Upper lobe of left lung (tissue), 6 donors: ENCODE measurements around the gene CCDC192. TPM values are rescaled to one million over a fixed set of nuclear protein-coding genes. Genes with fewer than 3 reads are reported as not detected.

ENCODE experiments used
- ATAC-seq, 2 donors: fragments of 200-7000 bp; cut with Tn5 transposase; one replicate each; pipeline ENCODE4 v1.9.1; 2022; ENCODE audit warnings: mild to moderate bottlenecking in 2 of 2, moderate library complexity in 2 of 2; ENCODE audit not compliant: low FRiP score in 2 of 2
- DNase-seq, 2 donors: peaks; one replicate each; pipeline ENCODE4 v3.0.0-alpha.2; 2019 to 2020
- H3K27ac ChIP-seq, 4 donors: fragments of 200-600 bp; sonication (generic); one replicate each; pipeline ENCODE4 v1.5.1; 2016 to 2019
- H3K27me3 ChIP-seq, 4 donors: fragments of 200-600 bp; sonication (generic); one replicate each; pipeline ENCODE4 v1.5.1; 2017 to 2019
- H3K36me3 ChIP-seq, 4 donors: fragments of 200-600 bp; sonication (generic); one replicate each; pipeline ENCODE4 v1.5.1; 2016 to 2019
- H3K4me1 ChIP-seq, 4 donors: fragments of 200-600 bp; sonication (generic); one replicate each; pipeline ENCODE4 v1.5.1; 2018 to 2019
- H3K4me3 ChIP-seq, 4 donors: fragments of 200-600 bp; sonication (generic); one replicate each; pipeline ENCODE4 v1.5.1; 2017 to 2019; ENCODE audit warnings: mild to moderate bottlenecking in 2 of 4, moderate library complexity in 1 of 4
- H3K9me3 ChIP-seq, 4 donors: fragments of 200-600 bp; sonication (generic); one replicate each; pipeline ENCODE4 v1.5.1; 2018 to 2019
- EP300 ChIP-seq, 4 donors: sonication (generic); formaldehyde crosslinking; IDR thresholded peaks; one replicate each; pipeline ENCODE4 v1.5.1; 2017; ENCODE audit warnings: antibody characterized with exemption in 4 of 4, control low read depth in 2 of 4
- POLR2A ChIP-seq, 4 donors: fragments of 450-650 bp; IDR thresholded peaks; one replicate each; pipeline ENCODE4 v1.5.1; 2016 to 2017; ENCODE audit warnings: antibody characterized with exemption in 4 of 4, mild to moderate bottlenecking in 2 of 4
- POLR2AphosphoS5 ChIP-seq, 2 donors: sonication (generic); formaldehyde crosslinking; IDR thresholded peaks; one replicate each; pipeline ENCODE4 v1.5.1; 2017; ENCODE audit warnings: antibody characterized with exemption in 2 of 2
- WGBS, 2 donors: methylation state at CpG; one replicate each; pipeline ENCODE4 v1.1.5; 2017 to 2018; 5-methylcytosine and 5-hydroxymethylcytosine counted together
- total RNA-seq, 6 donors: library from RNA; depleted of rRNA in 4 of 6; stranded (reverse); fragments of >200 nt in 4 of 6; gene quantifications; one replicate each; pipeline versions ENCODE4 v1.1.0 to v1.2.1, GENCODE V29; 2016 to 2021
- TF ChIP-seq, protein P1 (sequence below), 6 experiments: fragments of 450-650 bp in 4 of 6; fragments of 200-600 bp in 2 of 6; sonication (generic) in 2 of 6; IDR thresholded peaks; one replicate each; pipeline ENCODE4 v1.5.1; 2016 to 2019; ENCODE audit warnings: antibody characterized with exemption in 6 of 6
- donor health status: DM: no; HTN: no; CAD: no; lungs with moderate emphysema.
- donor health status: DM: no; HTN: yes; CAD: no; lungs with severe emphysema.

The CCDC192 gene
- total RNA-seq, 6 donors from 2014 or later: 0.76 TPM; not detected in 5

- Histone ChIP-seq H3K4me3 (no peak overlapping the region), H3K27me3 (no peaks in the 10 kb centered on the region), H3K27ac (no peak overlapping the region), H3K36me3 (no peaks in the 10 kb centered on the region), H3K9me3 (peaks cover 6 to 9% (median 9%) of the 10 kb centered on the region in 4 donors), H3K4me1 (no peaks in the 10 kb centered on the region)
- no peak for DNase-seq
- no peak for TF ChIP-seq EP300 (IDR thresholded peaks at IDR 0.05)
- no peak for TF ChIP-seq POLR2AphosphoS5 (IDR thresholded peaks at IDR 0.05)
- TF ChIP-seq, protein P1, sequence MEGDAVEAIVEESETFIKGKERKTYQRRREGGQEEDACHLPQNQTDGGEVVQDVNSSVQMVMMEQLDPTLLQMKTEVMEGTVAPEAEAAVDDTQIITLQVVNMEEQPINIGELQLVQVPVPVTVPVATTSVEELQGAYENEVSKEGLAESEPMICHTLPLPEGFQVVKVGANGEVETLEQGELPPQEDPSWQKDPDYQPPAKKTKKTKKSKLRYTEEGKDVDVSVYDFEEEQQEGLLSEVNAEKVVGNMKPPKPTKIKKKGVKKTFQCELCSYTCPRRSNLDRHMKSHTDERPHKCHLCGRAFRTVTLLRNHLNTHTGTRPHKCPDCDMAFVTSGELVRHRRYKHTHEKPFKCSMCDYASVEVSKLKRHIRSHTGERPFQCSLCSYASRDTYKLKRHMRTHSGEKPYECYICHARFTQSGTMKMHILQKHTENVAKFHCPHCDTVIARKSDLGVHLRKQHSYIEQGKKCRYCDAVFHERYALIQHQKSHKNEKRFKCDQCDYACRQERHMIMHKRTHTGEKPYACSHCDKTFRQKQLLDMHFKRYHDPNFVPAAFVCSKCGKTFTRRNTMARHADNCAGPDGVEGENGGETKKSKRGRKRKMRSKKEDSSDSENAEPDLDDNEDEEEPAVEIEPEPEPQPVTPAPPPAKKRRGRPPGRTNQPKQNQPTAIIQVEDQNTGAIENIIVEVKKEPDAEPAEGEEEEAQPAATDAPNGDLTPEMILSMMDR (IDR thresholded peaks at IDR 0.05): no peak
- TF ChIP-seq POLR2A (IDR thresholded peaks at IDR 0.05): no peak
- ATAC-seq: no peak
These were observed 93.0 kb downstream of the CCDC192 start for GRCh38 chr5:127796211-127796610.

DNA sequence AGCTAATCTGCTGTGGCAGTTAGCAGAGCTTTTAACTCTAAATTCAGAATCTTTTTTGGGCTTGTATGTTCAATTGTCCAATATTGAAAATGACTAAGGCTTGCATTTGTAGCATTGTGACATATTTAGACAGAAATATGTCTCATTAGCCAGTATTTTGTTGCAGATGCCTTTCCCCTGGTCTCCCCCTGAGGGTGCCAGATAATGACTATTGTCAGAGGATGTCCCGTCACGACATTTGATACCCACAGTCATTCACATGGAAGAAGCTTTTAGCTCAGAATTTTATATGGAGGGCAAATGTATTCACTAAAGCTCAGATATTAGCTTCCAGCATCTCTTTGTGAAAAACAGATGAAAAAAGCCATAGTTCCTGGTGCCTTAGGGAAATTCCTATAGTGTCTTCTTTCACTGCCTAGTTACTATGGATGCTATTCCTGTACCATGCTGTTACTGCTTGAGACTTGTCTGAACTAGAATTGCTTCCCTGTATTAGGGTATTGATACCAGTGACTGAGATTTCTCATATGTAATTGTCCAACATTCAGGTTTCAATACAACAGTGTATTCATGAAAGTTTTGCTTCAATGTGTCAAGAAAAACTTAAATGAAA, 96.2 kb downstream of the CCDC192 start:
- Histone ChIP-seq H3K36me3 (no peaks in the 10 kb centered on the region), H3K27me3 (no peaks in the 10 kb centered on the region), H3K9me3 (no peaks in the 10 kb centered on the region), H3K4me1 (peaks cover 0 to 6% (median 3%) of the 10 kb centered on the region in 4 donors), H3K4me3 (no peak overlapping the region), H3K27ac (no peak overlapping the region)
- ATAC-seq (no peak), DNase-seq (no peak)
- WGBS, 2 donors: 87 to 93% methylated on average over 2 of the region's 2 CpGs
- TF ChIP-seq EP300 (IDR thresholded peaks at IDR 0.05) (no peak), POLR2AphosphoS5 (IDR thresholded peaks at IDR 0.05) (no peak)

- Histone ChIP-seq H3K9me3 (no peaks in the 10 kb centered on the region), H3K4me1 (peaks cover 0 to 6% (median 3%) of the 10 kb centered on the region in 4 donors), H3K4me3 (no peak overlapping the region), H3K27me3 (no peaks in the 10 kb centered on the region), H3K27ac (no peak overlapping the region), H3K36me3 (no peaks in the 10 kb centered on the region)
- DNase-seq (no peak), ATAC-seq (no peak)
- 58 to 68% methylated on average over 2 of the region's 2 CpGs for WGBS, 2 donors
- TF ChIP-seq POLR2AphosphoS5 (IDR thresholded peaks at IDR 0.05): no peak
- TF ChIP-seq POLR2A (IDR thresholded peaks at IDR 0.05): no peak
- no peak for TF ChIP-seq EP300 (IDR thresholded peaks at IDR 0.05)
- TF ChIP-seq, protein P1 (IDR thresholded peaks at IDR 0.05): no peak
These were observed 98.7 kb downstream of the CCDC192 start for GRCh38 chr5:127801751-127802476.

- no peaks in the 10 kb centered on the region for H3K27me3 ChIP-seq
- H3K4me3 ChIP-seq: no peak overlapping the region
- H3K27ac ChIP-seq: no peak overlapping the region
- WGBS, 2 donors: 25 to 27% methylated on average over 3 of the region's 3 CpGs
- no peak for ATAC-seq
- DNase-seq: no peak
- TF ChIP-seq, protein P1 (IDR thresholded peaks at IDR 0.05): no peak
- no peak for TF ChIP-seq POLR2AphosphoS5 (IDR thresholded peaks at IDR 0.05)
- TF ChIP-seq POLR2A (IDR thresholded peaks at IDR 0.05): no peak
- TF ChIP-seq EP300 (IDR thresholded peaks at IDR 0.05): no peak
- no peaks in the 10 kb centered on the region for H3K36me3 ChIP-seq
- no peaks in the 10 kb centered on the region for H3K9me3 ChIP-seq
- H3K4me1 ChIP-seq: peaks cover 0 to 6% (median 3%) of the 10 kb centered on the region in 4 donors
These were observed 99.3 kb downstream of the CCDC192 start for GRCh38 chr5:127802477-127802865.

DNA sequence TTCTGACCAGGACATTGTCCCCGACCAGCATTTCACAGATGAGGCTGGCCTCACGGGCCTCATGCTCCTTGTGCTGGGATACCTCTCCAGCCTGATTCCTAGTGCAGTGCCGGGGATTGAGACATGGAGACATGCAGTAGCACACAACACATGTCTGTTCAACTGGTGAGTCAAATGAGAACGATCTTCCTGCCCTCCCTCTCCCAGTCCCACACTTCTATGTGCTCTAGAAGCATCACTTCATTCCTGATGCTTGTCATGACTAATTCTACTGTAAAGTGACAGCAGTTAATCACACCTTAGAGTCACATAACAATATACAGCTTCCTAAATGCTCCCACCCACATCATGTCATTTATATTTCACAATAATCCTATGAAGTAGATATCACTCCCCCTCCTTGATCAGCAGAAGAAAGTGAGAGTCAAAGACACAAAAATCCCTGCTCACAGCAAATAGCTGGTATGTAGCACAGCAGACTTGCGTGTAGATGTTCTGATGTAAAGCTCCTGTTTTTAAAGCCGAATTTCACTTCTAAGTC, 101.8 kb downstream of the CCDC192 start:
- Histone ChIP-seq H3K4me1 (peaks cover 0 to 6% (median 3%) of the 10 kb centered on the region in 4 donors), H3K27me3 (no peaks in the 10 kb centered on the region), H3K27ac (no peak overlapping the region), H3K4me3 (no peak overlapping the region), H3K9me3 (no peaks in the 10 kb centered on the region), H3K36me3 (no peaks in the 10 kb centered on the region)
- DNase-seq (no peak), ATAC-seq (no peak)
- no peak for TF ChIP-seq POLR2AphosphoS5 (IDR thresholded peaks at IDR 0.05)
- no peak for TF ChIP-seq POLR2A (IDR thresholded peaks at IDR 0.05)
- TF ChIP-seq, protein P1 (IDR thresholded peaks at IDR 0.05): no peak
- TF ChIP-seq EP300 (IDR thresholded peaks at IDR 0.05): no peak
- WGBS, 2 donors: 72 to 74% methylated on average over 6 of the region's 6 CpGs
